ENCODE data around the gene ARID2.

DNA sequence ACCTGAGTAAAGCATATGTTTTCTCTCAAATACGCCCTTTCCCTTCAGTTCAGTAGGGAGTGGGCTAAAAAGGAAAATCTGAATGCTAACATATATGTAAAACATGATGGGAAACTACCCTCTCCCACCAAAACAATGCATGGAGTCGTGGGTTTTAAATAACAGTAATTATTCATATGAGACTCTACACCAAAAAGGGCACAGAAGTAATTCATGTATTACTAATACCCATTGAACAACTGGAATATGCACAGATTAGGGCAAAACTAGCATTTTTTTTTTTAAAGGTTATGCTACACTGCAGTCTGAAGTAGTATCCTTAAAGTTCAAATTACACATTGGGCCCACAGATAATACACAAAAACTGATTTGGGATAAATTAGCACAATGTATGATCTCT, 8.1 kb upstream of the ARID2 start:
- TF ChIP-seq, protein P1, sequence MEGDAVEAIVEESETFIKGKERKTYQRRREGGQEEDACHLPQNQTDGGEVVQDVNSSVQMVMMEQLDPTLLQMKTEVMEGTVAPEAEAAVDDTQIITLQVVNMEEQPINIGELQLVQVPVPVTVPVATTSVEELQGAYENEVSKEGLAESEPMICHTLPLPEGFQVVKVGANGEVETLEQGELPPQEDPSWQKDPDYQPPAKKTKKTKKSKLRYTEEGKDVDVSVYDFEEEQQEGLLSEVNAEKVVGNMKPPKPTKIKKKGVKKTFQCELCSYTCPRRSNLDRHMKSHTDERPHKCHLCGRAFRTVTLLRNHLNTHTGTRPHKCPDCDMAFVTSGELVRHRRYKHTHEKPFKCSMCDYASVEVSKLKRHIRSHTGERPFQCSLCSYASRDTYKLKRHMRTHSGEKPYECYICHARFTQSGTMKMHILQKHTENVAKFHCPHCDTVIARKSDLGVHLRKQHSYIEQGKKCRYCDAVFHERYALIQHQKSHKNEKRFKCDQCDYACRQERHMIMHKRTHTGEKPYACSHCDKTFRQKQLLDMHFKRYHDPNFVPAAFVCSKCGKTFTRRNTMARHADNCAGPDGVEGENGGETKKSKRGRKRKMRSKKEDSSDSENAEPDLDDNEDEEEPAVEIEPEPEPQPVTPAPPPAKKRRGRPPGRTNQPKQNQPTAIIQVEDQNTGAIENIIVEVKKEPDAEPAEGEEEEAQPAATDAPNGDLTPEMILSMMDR (IDR thresholded peaks at IDR 0.05) = no peak
- TF ChIP-seq POLR2A (IDR thresholded peaks at IDR 0.05) = no peak
